Ascending aorta (tissue), 2 donors: ENCODE data around the gene COL13A1. TPM values are rescaled to one million over a fixed set of nuclear protein-coding genes. Genes with fewer than 3 reads are reported as not detected.

Source experiments
- DNase-seq, 2 donors: peaks; one replicate each; pipeline ENCODE4 v3.0.0-alpha.2; 2019; ENCODE audit warnings: low spot score in 2 of 2
- H3K27ac ChIP-seq, 2 donors: fragments of 200-600 bp; sonication (generic); one replicate each; pipeline ENCODE4 v1.5.1; 2016 to 2017; ENCODE audit warnings: mild to moderate bottlenecking in 1 of 2
- H3K27me3 ChIP-seq: fragments of 200-600 bp; sonication (generic); one replicate; pipeline ENCODE4 v1.5.1; 2017
- H3K36me3 ChIP-seq, 2 donors: fragments of 200-600 bp; sonication (generic); one replicate each; pipeline ENCODE4 v1.5.1; 2016
- H3K4me1 ChIP-seq, 2 donors: fragments of 200-600 bp; sonication (generic); one replicate each; pipeline ENCODE4 v1.5.1; 2016 to 2017; ENCODE audit warnings: mild to moderate bottlenecking in 1 of 2
- H3K4me3 ChIP-seq, 2 donors: fragments of 200-600 bp; sonication (generic); one replicate each; pipeline ENCODE4 v1.5.1; 2016 to 2017; ENCODE audit warnings: mild to moderate bottlenecking in 1 of 2
- H3K9me3 ChIP-seq, 2 donors: fragments of 200-600 bp; sonication (generic); one replicate each; pipeline ENCODE4 v1.5.1; 2016
- CTCF ChIP-seq, 3 experiments: fragments of 200-600 bp in 2 of 3; fragments of 450-650 bp in 1 of 3; sonication (generic) in 2 of 3; IDR thresholded peaks; one replicate each; pipeline ENCODE4 v1.5.1; 2016 to 2019; ENCODE audit warnings: antibody characterized with exemption in 3 of 3, mild to moderate bottlenecking in 1 of 3, moderate library complexity in 1 of 3
- intact Hi-C: fragments of 100-400 bp; cut with DNase I; formaldehyde crosslinking; loops from one replicate; pipeline ENCODE4 v1.15.1; 2023
- total RNA-seq: library from RNA; depleted of rRNA; stranded (reverse); fragments of >200 nt; gene quantifications from one replicate; pipeline ENCODE4 v1.1.0, GENCODE V29; 2016

Gene COL13A1
- total RNA-seq, 1 donor from 2014 or later, result 8.0 TPM

- no peak for TF ChIP-seq CTCF (IDR thresholded peaks at IDR 0.05)
- Histone ChIP-seq H3K4me1 (no peaks in the 10 kb centered on the region), H3K27me3 (no peaks in the 10 kb centered on the region), H3K27ac (no peak overlapping the region), H3K9me3 (no peaks in the 10 kb centered on the region), H3K36me3 (no peaks in the 10 kb centered on the region), H3K4me3 (no peak overlapping the region)
- DNase-seq, result no peak
- intact Hi-C loops, result no loop called here
Observed at GRCh38 chr10:69838853-69839252, 37.1 kb downstream of the COL13A1 start.

GRCh38 chr10:69839696-69840345 lies 38.1 kb downstream of the COL13A1 start:
- no peak for TF ChIP-seq CTCF (IDR thresholded peaks at IDR 0.05)
- intact Hi-C loops, result no loop called here
- no peaks in the 10 kb centered on the region for H3K9me3 ChIP-seq
- no peaks in the 10 kb centered on the region for H3K4me1 ChIP-seq
- no peak for DNase-seq
- H3K27ac ChIP-seq, result no peak overlapping the region
- H3K36me3 ChIP-seq, result no peaks in the 10 kb centered on the region
- no peaks in the 10 kb centered on the region for H3K27me3 ChIP-seq
- H3K4me3 ChIP-seq, result no peak overlapping the region

- no peak for DNase-seq
- intact Hi-C loops, result no loop called here
- no peaks in the 10 kb centered on the region for H3K4me1 ChIP-seq
Observed at GRCh38 chr10:69840773-69841172, 39.1 kb downstream of the COL13A1 start.

GRCh38 chr10:69842020-69842419 lies 40.3 kb downstream of the COL13A1 start:
- intact Hi-C loops, result no loop called here
- H3K9me3 ChIP-seq, result no peaks in the 10 kb centered on the region
- H3K36me3 ChIP-seq, result no peaks in the 10 kb centered on the region
- no peak overlapping the region for H3K27ac ChIP-seq
- H3K27me3 ChIP-seq, result no peaks in the 10 kb centered on the region
- H3K4me3 ChIP-seq, result no peak overlapping the region
- no peaks in the 10 kb centered on the region for H3K4me1 ChIP-seq
- TF ChIP-seq CTCF (IDR thresholded peaks at IDR 0.05), result no peak
- DNase-seq, result no peak

More at GRCh38 chr10:69840773-69841172, 39.1 kb downstream of the COL13A1 start:
- H3K4me3 ChIP-seq, result no peak overlapping the region
- no peaks in the 10 kb centered on the region for H3K27me3 ChIP-seq
- H3K9me3 ChIP-seq, result no peaks in the 10 kb centered on the region
- H3K27ac ChIP-seq, result no peak overlapping the region
- no peaks in the 10 kb centered on the region for H3K36me3 ChIP-seq
- no peak for TF ChIP-seq CTCF (IDR thresholded peaks at IDR 0.05)

GRCh38 chr10:69842882-69843281 lies 41.2 kb downstream of the COL13A1 start:
- DNase-seq, result no peak
- intact Hi-C loops, result no loop called here
- Histone ChIP-seq H3K9me3 (no peaks in the 10 kb centered on the region), H3K4me3 (no peak overlapping the region), H3K4me1 (no peaks in the 10 kb centered on the region), H3K27ac (no peak overlapping the region), H3K36me3 (no peaks in the 10 kb centered on the region), H3K27me3 (no peaks in the 10 kb centered on the region)
- TF ChIP-seq CTCF (IDR thresholded peaks at IDR 0.05), result no peak

- no peaks in the 10 kb centered on the region for H3K36me3 ChIP-seq
- no peaks in the 10 kb centered on the region for H3K27me3 ChIP-seq
- no peaks in the 10 kb centered on the region for H3K4me1 ChIP-seq
- H3K27ac ChIP-seq, result no peak overlapping the region
- no peak for DNase-seq
- no peaks in the 10 kb centered on the region for H3K9me3 ChIP-seq
- TF ChIP-seq CTCF (IDR thresholded peaks at IDR 0.05), result no peak
- intact Hi-C loops, result no loop called here
- no peak overlapping the region for H3K4me3 ChIP-seq
Observed at GRCh38 chr10:69843923-69844322, 42.2 kb downstream of the COL13A1 start.
